HCT116 (cell line): ENCODE measurements around the gene RBM14. TPM values are rescaled to one million over a fixed set of nuclear protein-coding genes. Genes with fewer than 3 reads are reported as not detected.

Experiments used
- ATAC-seq: fragments of 200-7000 bp; cut with Tn5 transposase; 2 replicates; pipeline ENCODE4 v1.9.1; 2020; ENCODE audit warnings: mild to moderate bottlenecking, moderate library complexity
- BruUV-seq: library from RNA; stranded (reverse); fragments of 400-500 nt; replicated peaks from 2 replicates; lab custom pipeline; 2021; lab: Mats Ljungman, UMichigan
- CTCF ChIA-PET: fragments of 300-600 bp; sonication (Branson Sonifier 250); formaldehyde crosslinking; loops from one replicate; lab custom pipeline; 2021; ENCODE audit warnings: antibody characterized with exemption; lab: Charles Lee
- POLR2A ChIA-PET: fragments of 300-600, 350-600 bp; sonication (Branson Sonifier 250); formaldehyde crosslinking; loops from one replicate; lab custom pipeline; 2021; ENCODE audit warnings: antibody characterized with exemption; lab: Charles Lee
- RAD21 ChIA-PET, 2 experiments: fragments of 300-600 bp; sonication (Branson Sonifier 250); formaldehyde crosslinking; loops; one replicate each; lab custom pipeline; 2023; ENCODE audit warnings: low total read pairs in 2 of 2; ENCODE audit not compliant: uncharacterized antibody in 2 of 2, unreplicated experiment in 2 of 2, low non-redundant PET in 1 of 2; lab: Charles Lee
- DNase-seq: peaks from one replicate; pipeline ENCODE4 v3.0.0-alpha.2; 2010; ENCODE audit warnings: low read depth, low spot score
- H2AFZ ChIP-seq: fragments of 200-600 bp; shearing (Covaris generic), sonication (generic); 2 replicates; pipeline ENCODE4 v1.6.1; 2017; ENCODE audit warnings: low read depth, mixed run types, mixed read lengths, antibody characterized with exemption, low read length; ENCODE audit not compliant: poor library complexity, severe bottlenecking
- H3K27ac ChIP-seq: 2 replicates; pipeline ENCODE4 v1.5.1; 2012; ENCODE audit warnings: low read depth, low read length
- H3K27me3 ChIP-seq: fragments of 200-600 bp; sonication (generic); 2 replicates; pipeline ENCODE4 v1.6.1; 2016; ENCODE audit warnings: mixed run types, low read length, mixed read lengths; ENCODE audit not compliant: insufficient read depth
- H3K36me3 ChIP-seq, 2 experiments: fragments of 200-500 bp in 1 of 2; fragments of 200-600 bp in 1 of 2; sonication (Bioruptor generic) in 1 of 2; sonication (generic) in 1 of 2; 2 replicates each; pipeline versions ENCODE4 v1.5.1 to v1.6.1; 2014 to 2016; ENCODE audit warnings: low read length in 2 of 2, inconsistent platforms in 1 of 2, mixed read lengths in 1 of 2, mixed run types in 1 of 2; ENCODE audit not compliant: insufficient read depth in 2 of 2, control insufficient read depth in 1 of 2
- H3K4me1 ChIP-seq, 2 experiments: fragments of 200-600 bp in 1 of 2; sonication (generic) in 1 of 2; 2 replicates each; pipeline versions ENCODE4 v1.5.1 to v1.6.1; 2012 to 2017; ENCODE audit warnings: low read length in 2 of 2, inconsistent platforms in 1 of 2, mild to moderate bottlenecking in 1 of 2, mixed read lengths in 1 of 2, mixed run types in 1 of 2, moderate library complexity in 1 of 2; ENCODE audit not compliant: insufficient read depth in 2 of 2, control insufficient read depth in 1 of 2
- H3K4me2 ChIP-seq: fragments of 200-600 bp; sonication (generic); 2 replicates; pipeline ENCODE4 v1.6.1; 2017; ENCODE audit warnings: mixed run types, low read length, mixed read lengths
- H3K4me3 ChIP-seq, 2 experiments: fragments of 200-600 bp in 1 of 2; sonication (generic) in 1 of 2; replicated peaks in 1 of 2; 2 replicates each; pipeline ENCODE4 v1.5.1; 2011 to 2016; ENCODE audit warnings: low read length in 2 of 2, control low read depth in 1 of 2, low read depth in 1 of 2, mild to moderate bottlenecking in 1 of 2, mixed read lengths in 1 of 2, mixed run types in 1 of 2
- H3K79me2 ChIP-seq: fragments of 200-600 bp; sonication (generic); 2 replicates; pipeline ENCODE4 v1.6.1; 2017; ENCODE audit warnings: mild to moderate bottlenecking, mixed run types, low read length, moderate library complexity, mixed read lengths; ENCODE audit not compliant: insufficient read depth
- H3K9ac ChIP-seq: fragments of 200-600 bp; sonication (generic); 2 replicates; pipeline ENCODE4 v1.6.1; 2016; ENCODE audit warnings: low read length, mixed read lengths
- H3K9me2 ChIP-seq: fragments of 200-600 bp; sonication (generic), shearing (Covaris generic); 2 replicates; pipeline ENCODE4 v1.6.1; 2017; ENCODE audit warnings: mixed run types, mild to moderate bottlenecking, moderate library complexity; ENCODE audit not compliant: insufficient read depth
- H3K9me3 ChIP-seq, 2 experiments: fragments of 200-500 bp in 1 of 2; fragments of 200-600 bp in 1 of 2; sonication (Bioruptor generic) in 1 of 2; sonication (generic) in 1 of 2; 2 replicates each; pipeline ENCODE4 v1.6.1; 2014 to 2017; ENCODE audit warnings: low read length in 2 of 2, mixed read lengths in 2 of 2, inconsistent platforms in 1 of 2, low read depth in 1 of 2, mild to moderate bottlenecking in 1 of 2, mixed run types in 1 of 2, moderate library complexity in 1 of 2; ENCODE audit not compliant: control insufficient read depth in 1 of 2, insufficient read depth in 1 of 2
- H4K20me1 ChIP-seq: fragments of 200-600 bp; sonication (generic), shearing (Covaris generic); 2 replicates; pipeline ENCODE4 v1.6.1; 2017; ENCODE audit warnings: mixed run types, mild to moderate bottlenecking, moderate library complexity; ENCODE audit not compliant: insufficient read depth
- MAX ChIP-seq: IDR thresholded peaks from 2 replicates; pipeline ENCODE4 v1.6.1; 2012
- POLR2A ChIP-seq: IDR thresholded peaks from 2 replicates; pipeline ENCODE4 v1.7.0; 2011; ENCODE audit warnings: borderline replicate concordance; ENCODE audit not compliant: insufficient read depth, insufficient read length; ENCODE audit errors: extremely low read depth
- RAD21 ChIP-seq: IDR thresholded peaks from 2 replicates; pipeline ENCODE4 v1.6.1; 2012; ENCODE audit warnings: low read depth, mild to moderate bottlenecking
- TCF7L2 ChIP-seq: IDR thresholded peaks from 2 replicates; pipeline ENCODE4 v1.7.0; 2011; ENCODE audit warnings: borderline replicate concordance, inconsistent platforms; ENCODE audit not compliant: insufficient read depth, insufficient read length; ENCODE audit errors: extremely low read depth
- YY1 ChIP-seq: IDR thresholded peaks from 2 replicates; pipeline ENCODE4 v1.6.1; 2011; ENCODE audit warnings: low read length, low read depth, moderate library complexity, mild to moderate bottlenecking; ENCODE audit not compliant: insufficient replicate concordance; ENCODE audit errors: extremely low read depth
- ZFX ChIP-seq: fragments of 450-650 bp; IDR thresholded peaks from 2 replicates; pipeline ENCODE4 v1.6.1; 2017
- ZNF274 ChIP-seq: fragments of 200-500 bp; sonication (Bioruptor generic); IDR thresholded peaks from 2 replicates; pipeline ENCODE4 v1.6.1; 2014; ENCODE audit warnings: mild to moderate bottlenecking, low read depth, low read length, inconsistent platforms
- intact Hi-C: fragments of 100-400 bp; cut with micrococcal nuclease; formaldehyde crosslinking; loops from 2 replicates; pipeline ENCODE4 v1.10.0; 2022
- total RNA-seq: library from RNA; stranded (reverse); gene quantifications from one replicate; pipeline ENCODE4 v1.2.1, GENCODE V29; 2021; ENCODE audit not compliant: unreplicated experiment
- TF ChIP-seq, protein P1 (sequence below), 3 experiments: fragments of 200-600 bp in 1 of 3; sonication (generic) in 1 of 3; IDR thresholded peaks in 2 of 3; conservative IDR thresholded peaks in 1 of 3; 2 replicates each; pipeline ENCODE4 v1.5.1; 2012 to 2017; ENCODE audit warnings: low read depth in 2 of 3, low read length in 2 of 3, antibody characterized with exemption in 1 of 3, borderline replicate concordance in 1 of 3, control low read depth in 1 of 3, mild to moderate bottlenecking in 1 of 3, mixed read lengths in 1 of 3, mixed run types in 1 of 3, moderate library complexity in 1 of 3; ENCODE audit not compliant: insufficient read depth in 1 of 3
- TF ChIP-seq, protein P2 (sequence below): IDR thresholded peaks from 2 replicates; pipeline ENCODE4 v1.6.1; 2011; ENCODE audit warnings: mild to moderate bottlenecking, low read length, moderate library complexity; ENCODE audit not compliant: insufficient replicate concordance; ENCODE audit errors: extremely low read depth

Gene RBM14
- total RNA-seq, 1 experiment from 2014 or later, result 95.3 TPM

DNA sequence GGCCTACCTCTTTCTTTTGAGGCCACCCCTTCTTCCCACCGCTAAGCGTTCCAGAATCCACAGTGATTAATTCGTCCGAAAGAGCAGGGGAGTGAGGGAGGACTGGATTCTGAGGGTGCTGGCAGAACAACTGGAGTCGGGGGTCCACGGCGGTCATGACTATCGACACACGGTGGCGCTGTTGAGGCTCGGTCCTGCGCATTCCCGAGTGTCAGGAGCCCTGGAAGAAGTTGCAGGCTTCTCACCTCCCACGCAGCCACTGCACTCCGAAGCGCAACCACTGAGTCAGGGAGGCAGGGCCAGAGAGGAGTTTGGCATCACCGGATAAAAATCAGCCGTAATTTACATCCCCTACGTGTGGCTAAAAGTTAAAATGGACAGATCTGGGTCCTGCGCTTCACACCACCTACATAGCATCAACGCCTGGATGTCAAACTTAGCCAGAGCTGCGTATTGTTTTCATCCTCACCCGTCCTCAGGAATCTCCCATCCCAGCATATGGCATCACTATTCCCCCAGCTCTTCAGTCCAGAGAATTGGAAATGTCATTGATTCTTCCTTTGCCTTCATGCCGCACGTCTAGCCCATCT is 37.3 kb upstream of the RBM14 start (continued):
- no peak for TF ChIP-seq ZFX

GRCh38 chr11:66580803-66581202 is 35.6 kb upstream of the RBM14 start:
- Histone ChIP-seq H3K79me2 (no peaks in the 10 kb centered on the region), H3K27me3 (no peaks in the 10 kb centered on the region), H3K9ac (no peak overlapping the region), H3K4me1 (0 out of 4 replicates have a peak, but pooled peaks cover 0 to 3% of the 10 kb centered on the region in 2 experiments), H3K9me2 (no peaks in the 10 kb centered on the region), H2AFZ (no peak overlapping the region), H3K36me3 (no peaks in the 10 kb centered on the region), H3K4me3 (no peak overlapping the region), H3K4me2 (no peak overlapping the region), H4K20me1 (no peaks in the 10 kb centered on the region), H3K9me3 (0 out of 4 replicates have a peak, but pooled peaks cover 0 to 3% of the 10 kb centered on the region in 2 experiments), H3K27ac (no peak overlapping the region)
- TF ChIP-seq RAD21, result no peak
- ChIA-PET RAD21 (no interaction called here), POLR2A (no interaction called here), CTCF (interaction anchor here (2.3 kb wide), 1 partner anchor 97 kb away, joined by 12 read pairs; the partner anchor contains the start of gene RBM4B)
- no peak for ATAC-seq
- DNase-seq, result no peak
- BruUV-seq, result no TSS peak
- intact Hi-C loops, result no loop called here

GRCh38 chr11:66581261-66581660 is 35.2 kb upstream of the RBM14 start:
- Histone ChIP-seq H3K27me3 (no peaks in the 10 kb centered on the region), H3K9me3 (0 out of 4 replicates have a peak, but pooled peaks cover 0 to 3% of the 10 kb centered on the region in 2 experiments), H3K79me2 (no peaks in the 10 kb centered on the region), H3K4me1 (0 out of 4 replicates have a peak, but pooled peaks cover 0 to 3% of the 10 kb centered on the region in 2 experiments), H3K9ac (no peak overlapping the region), H3K4me3 (no peak overlapping the region), H3K27ac (no peak overlapping the region), H2AFZ (no peak overlapping the region), H3K4me2 (no peak overlapping the region), H3K36me3 (no peaks in the 10 kb centered on the region), H4K20me1 (no peaks in the 10 kb centered on the region), H3K9me2 (no peaks in the 10 kb centered on the region)
- intact Hi-C loops, result no loop called here
- BruUV-seq, result no TSS peak
- DNase-seq (no peak), ATAC-seq (no peak)
- TF ChIP-seq POLR2A (no peak), ZNF274 (no peak), MAX (no peak), YY1 (no peak), TCF7L2 (no peak)
- TF ChIP-seq, protein P1, sequence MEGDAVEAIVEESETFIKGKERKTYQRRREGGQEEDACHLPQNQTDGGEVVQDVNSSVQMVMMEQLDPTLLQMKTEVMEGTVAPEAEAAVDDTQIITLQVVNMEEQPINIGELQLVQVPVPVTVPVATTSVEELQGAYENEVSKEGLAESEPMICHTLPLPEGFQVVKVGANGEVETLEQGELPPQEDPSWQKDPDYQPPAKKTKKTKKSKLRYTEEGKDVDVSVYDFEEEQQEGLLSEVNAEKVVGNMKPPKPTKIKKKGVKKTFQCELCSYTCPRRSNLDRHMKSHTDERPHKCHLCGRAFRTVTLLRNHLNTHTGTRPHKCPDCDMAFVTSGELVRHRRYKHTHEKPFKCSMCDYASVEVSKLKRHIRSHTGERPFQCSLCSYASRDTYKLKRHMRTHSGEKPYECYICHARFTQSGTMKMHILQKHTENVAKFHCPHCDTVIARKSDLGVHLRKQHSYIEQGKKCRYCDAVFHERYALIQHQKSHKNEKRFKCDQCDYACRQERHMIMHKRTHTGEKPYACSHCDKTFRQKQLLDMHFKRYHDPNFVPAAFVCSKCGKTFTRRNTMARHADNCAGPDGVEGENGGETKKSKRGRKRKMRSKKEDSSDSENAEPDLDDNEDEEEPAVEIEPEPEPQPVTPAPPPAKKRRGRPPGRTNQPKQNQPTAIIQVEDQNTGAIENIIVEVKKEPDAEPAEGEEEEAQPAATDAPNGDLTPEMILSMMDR (IDR thresholded peaks at IDR 0.05 in 2 of 3, conservative IDR thresholded peaks at IDR 0.05 in 1 of 3; ENCODE audit: borderline replicate concordance in 1 of 3, insufficient read depth in 1 of 3, low read depth in 2 of 3, low read length in 2 of 3), result no peak
- TF ChIP-seq, protein P2, sequence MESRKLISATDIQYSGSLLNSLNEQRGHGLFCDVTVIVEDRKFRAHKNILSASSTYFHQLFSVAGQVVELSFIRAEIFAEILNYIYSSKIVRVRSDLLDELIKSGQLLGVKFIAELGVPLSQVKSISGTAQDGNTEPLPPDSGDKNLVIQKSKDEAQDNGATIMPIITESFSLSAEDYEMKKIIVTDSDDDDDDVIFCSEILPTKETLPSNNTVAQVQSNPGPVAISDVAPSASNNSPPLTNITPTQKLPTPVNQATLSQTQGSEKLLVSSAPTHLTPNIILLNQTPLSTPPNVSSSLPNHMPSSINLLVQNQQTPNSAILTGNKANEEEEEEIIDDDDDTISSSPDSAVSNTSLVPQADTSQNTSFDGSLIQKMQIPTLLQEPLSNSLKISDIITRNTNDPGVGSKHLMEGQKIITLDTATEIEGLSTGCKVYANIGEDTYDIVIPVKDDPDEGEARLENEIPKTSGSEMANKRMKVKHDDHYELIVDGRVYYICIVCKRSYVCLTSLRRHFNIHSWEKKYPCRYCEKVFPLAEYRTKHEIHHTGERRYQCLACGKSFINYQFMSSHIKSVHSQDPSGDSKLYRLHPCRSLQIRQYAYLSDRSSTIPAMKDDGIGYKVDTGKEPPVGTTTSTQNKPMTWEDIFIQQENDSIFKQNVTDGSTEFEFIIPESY, result no peak
- POLR2A ChIA-PET, result no interaction called here
- CTCF ChIA-PET, result no interaction called here
- RAD21 ChIA-PET, result no interaction called here
